K562 (cell line): Measurements from ENCODE around the gene TRIO.

Experiments used
- CHD2 ChIP-seq: IDR thresholded peaks from 2 replicates; pipeline ENCODE4 v1.6.1; 2011; ENCODE audit warnings: low read depth, low read length
- DNMT1 ChIP-seq: fragments of 450-650 bp; IDR thresholded peaks from 2 replicates; pipeline ENCODE4 v1.6.1; 2016; ENCODE audit warnings: antibody characterized with exemption, mild to moderate bottlenecking
- HDAC2 ChIP-seq: fragments of 450-650 bp; IDR thresholded peaks from 2 replicates; pipeline ENCODE4 v1.6.1; 2016; ENCODE audit warnings: mild to moderate bottlenecking
- HIVEP1 ChIP-seq: fragments of 250-450 bp; sonication (Bioruptor Pico); IDR thresholded peaks from 2 replicates; pipeline ENCODE4 v1.4.0; 2020; ENCODE audit warnings: mild to moderate bottlenecking
- RAD21 ChIP-seq, 2 experiments: fragments of 250-450 bp in 1 of 2; fragments of 450-650 bp in 1 of 2; sonication (Bioruptor Pico) in 1 of 2; formaldehyde crosslinking in 1 of 2; IDR thresholded peaks in 1 of 2; conservative IDR thresholded peaks in 1 of 2; 2 replicates each; pipeline versions ENCODE4 v1.4.0 to v1.8.0; 2020 to 2022; ENCODE audit warnings: mild to moderate bottlenecking in 2 of 2, moderate library complexity in 1 of 2
- TEAD4 ChIP-seq, 2 experiments: sonication (generic) in 1 of 2; formaldehyde crosslinking in 1 of 2; IDR thresholded peaks; 2 replicates each; pipeline versions ENCODE4 v1.6.1 to v1.8.0; 2012 to 2022; ENCODE audit warnings: borderline replicate concordance in 1 of 2, inconsistent platforms in 1 of 2, low read length in 1 of 2, mild to moderate bottlenecking in 1 of 2, missing genetic modification reagents in 1 of 2
- ZZZ3 ChIP-seq: fragments of 450-650 bp; IDR thresholded peaks from 2 replicates; pipeline ENCODE4 v1.6.1; 2016; ENCODE audit warnings: antibody characterized with exemption, mild to moderate bottlenecking, moderate library complexity
- TF ChIP-seq, protein P1 (sequence below): fragments of 450-650 bp; IDR thresholded peaks from 2 replicates; pipeline ENCODE4 v1.6.1; 2016
- TF ChIP-seq, protein P2 (sequence below), 3 experiments: IDR thresholded peaks in 2 of 3; conservative IDR thresholded peaks in 1 of 3; 2 replicates each; pipeline ENCODE4 v1.5.1; 2011 to 2012; ENCODE audit warnings: low read length in 3 of 3, mild to moderate bottlenecking in 3 of 3, control low read depth in 2 of 3, improper control_type of control experiment in 1 of 3, inconsistent platforms in 1 of 3, low read depth in 1 of 3, mixed read lengths in 1 of 3, moderate library complexity in 1 of 3; ENCODE audit not compliant: insufficient read depth in 2 of 3
- TF ChIP-seq, protein P3 (sequence below): IDR thresholded peaks from 3 replicates; pipeline ENCODE4 v1.6.1; 2011; ENCODE audit warnings: borderline replicate concordance, mild to moderate bottlenecking, moderate library complexity; ENCODE audit not compliant: insufficient read length; ENCODE audit errors: extremely low read depth
- TF ChIP-seq, protein P4 (sequence below): sonication (generic); formaldehyde crosslinking; IDR thresholded peaks from 2 replicates; pipeline ENCODE4 v1.5.0; 2020; ENCODE audit warnings: missing genetic modification reagents

DNA sequence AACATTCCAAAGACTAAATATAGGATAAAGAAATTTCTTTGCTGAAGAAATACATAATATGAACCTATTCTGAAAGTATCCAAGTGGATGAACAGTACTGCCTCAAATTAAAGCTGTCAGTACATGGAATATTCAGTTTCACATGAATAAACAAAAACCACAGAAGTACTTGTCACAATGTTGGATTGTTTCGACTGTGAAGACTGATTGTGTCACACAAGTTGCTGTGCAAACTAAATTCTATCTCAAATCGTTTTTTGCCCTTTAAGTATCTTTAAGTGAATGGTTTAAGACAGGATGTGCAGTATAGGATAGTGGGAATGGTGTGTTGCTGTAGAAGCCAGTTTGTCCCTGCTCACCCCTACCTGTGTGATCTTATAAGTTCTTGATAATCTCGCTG is 301.0 kb downstream of the TRIO start:
- TF ChIP-seq RAD21 (CRISPR knock-in tag; conservative IDR thresholded peaks at IDR 0.05 in 1 of 2, IDR thresholded peaks at IDR 0.05 in 1 of 2) (no peak), HIVEP1 (CRISPR knock-in tag) (no peak), TEAD4 (IDR thresholded peaks at IDR 0.05; ENCODE audit: low read length) (no peak), TEAD4 (CRISPR knock-in tag; IDR thresholded peaks at IDR 0.05; ENCODE audit: borderline replicate concordance) (no peak), CHD2 (no peak), ZZZ3 (no peak), HDAC2 (no peak), DNMT1 (no peak)
- TF ChIP-seq, protein P1, sequence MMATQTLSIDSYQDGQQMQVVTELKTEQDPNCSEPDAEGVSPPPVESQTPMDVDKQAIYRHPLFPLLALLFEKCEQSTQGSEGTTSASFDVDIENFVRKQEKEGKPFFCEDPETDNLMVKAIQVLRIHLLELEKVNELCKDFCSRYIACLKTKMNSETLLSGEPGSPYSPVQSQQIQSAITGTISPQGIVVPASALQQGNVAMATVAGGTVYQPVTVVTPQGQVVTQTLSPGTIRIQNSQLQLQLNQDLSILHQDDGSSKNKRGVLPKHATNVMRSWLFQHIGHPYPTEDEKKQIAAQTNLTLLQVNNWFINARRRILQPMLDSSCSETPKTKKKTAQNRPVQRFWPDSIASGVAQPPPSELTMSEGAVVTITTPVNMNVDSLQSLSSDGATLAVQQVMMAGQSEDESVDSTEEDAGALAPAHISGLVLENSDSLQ = no peak
- TF ChIP-seq, protein P2, sequence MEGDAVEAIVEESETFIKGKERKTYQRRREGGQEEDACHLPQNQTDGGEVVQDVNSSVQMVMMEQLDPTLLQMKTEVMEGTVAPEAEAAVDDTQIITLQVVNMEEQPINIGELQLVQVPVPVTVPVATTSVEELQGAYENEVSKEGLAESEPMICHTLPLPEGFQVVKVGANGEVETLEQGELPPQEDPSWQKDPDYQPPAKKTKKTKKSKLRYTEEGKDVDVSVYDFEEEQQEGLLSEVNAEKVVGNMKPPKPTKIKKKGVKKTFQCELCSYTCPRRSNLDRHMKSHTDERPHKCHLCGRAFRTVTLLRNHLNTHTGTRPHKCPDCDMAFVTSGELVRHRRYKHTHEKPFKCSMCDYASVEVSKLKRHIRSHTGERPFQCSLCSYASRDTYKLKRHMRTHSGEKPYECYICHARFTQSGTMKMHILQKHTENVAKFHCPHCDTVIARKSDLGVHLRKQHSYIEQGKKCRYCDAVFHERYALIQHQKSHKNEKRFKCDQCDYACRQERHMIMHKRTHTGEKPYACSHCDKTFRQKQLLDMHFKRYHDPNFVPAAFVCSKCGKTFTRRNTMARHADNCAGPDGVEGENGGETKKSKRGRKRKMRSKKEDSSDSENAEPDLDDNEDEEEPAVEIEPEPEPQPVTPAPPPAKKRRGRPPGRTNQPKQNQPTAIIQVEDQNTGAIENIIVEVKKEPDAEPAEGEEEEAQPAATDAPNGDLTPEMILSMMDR (IDR thresholded peaks at IDR 0.05 in 2 of 3, conservative IDR thresholded peaks at IDR 0.05 in 1 of 3; ENCODE audit: insufficient read depth in 2 of 3, low read depth in 1 of 3, low read length in 3 of 3) = no peak
- TF ChIP-seq, protein P3, sequence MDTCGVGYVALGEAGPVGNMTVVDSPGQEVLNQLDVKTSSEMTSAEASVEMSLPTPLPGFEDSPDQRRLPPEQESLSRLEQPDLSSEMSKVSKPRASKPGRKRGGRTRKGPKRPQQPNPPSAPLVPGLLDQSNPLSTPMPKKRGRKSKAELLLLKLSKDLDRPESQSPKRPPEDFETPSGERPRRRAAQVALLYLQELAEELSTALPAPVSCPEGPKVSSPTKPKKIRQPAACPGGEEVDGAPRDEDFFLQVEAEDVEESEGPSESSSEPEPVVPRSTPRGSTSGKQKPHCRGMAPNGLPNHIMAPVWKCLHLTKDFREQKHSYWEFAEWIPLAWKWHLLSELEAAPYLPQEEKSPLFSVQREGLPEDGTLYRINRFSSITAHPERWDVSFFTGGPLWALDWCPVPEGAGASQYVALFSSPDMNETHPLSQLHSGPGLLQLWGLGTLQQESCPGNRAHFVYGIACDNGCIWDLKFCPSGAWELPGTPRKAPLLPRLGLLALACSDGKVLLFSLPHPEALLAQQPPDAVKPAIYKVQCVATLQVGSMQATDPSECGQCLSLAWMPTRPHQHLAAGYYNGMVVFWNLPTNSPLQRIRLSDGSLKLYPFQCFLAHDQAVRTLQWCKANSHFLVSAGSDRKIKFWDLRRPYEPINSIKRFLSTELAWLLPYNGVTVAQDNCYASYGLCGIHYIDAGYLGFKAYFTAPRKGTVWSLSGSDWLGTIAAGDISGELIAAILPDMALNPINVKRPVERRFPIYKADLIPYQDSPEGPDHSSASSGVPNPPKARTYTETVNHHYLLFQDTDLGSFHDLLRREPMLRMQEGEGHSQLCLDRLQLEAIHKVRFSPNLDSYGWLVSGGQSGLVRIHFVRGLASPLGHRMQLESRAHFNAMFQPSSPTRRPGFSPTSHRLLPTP = no peak
- TF ChIP-seq, protein P4, sequence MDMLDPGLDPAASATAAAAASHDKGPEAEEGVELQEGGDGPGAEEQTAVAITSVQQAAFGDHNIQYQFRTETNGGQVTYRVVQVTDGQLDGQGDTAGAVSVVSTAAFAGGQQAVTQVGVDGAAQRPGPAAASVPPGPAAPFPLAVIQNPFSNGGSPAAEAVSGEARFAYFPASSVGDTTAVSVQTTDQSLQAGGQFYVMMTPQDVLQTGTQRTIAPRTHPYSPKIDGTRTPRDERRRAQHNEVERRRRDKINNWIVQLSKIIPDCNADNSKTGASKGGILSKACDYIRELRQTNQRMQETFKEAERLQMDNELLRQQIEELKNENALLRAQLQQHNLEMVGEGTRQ (CRISPR knock-in tag) = no peak
